ENCODE data around the gene IRF1. TPM values are rescaled to one million over a fixed set of nuclear protein-coding genes. Genes with fewer than 3 reads are reported as not detected.

IRF1 gene
- total and polyA plus RNA-seq, 2 of the 4 experiments (the other 2 are of a cell fraction) = 11.1 to 18.9 TPM

- TF ChIP-seq SMC3 (IDR thresholded peaks at IDR 0.05; ENCODE audit: low read depth, low read length) (no peak), RCOR1 (IDR thresholded peaks at IDR 0.05; ENCODE audit: insufficient replicate concordance, low read length) (no peak), USF2 (IDR thresholded peaks at IDR 0.05; ENCODE audit: low read depth, low read length) (no peak), MXI1 (IDR thresholded peaks at IDR 0.05; ENCODE audit: borderline replicate concordance, low read depth, low read length) (no peak), BHLHE40 (IDR thresholded peaks at IDR 0.05; ENCODE audit: low read depth, low read length) (no peak), CHD1 (IDR thresholded peaks at IDR 0.05; ENCODE audit: low read depth, low read length) (no peak), POLR2A (IDR thresholded peaks at IDR 0.05; ENCODE audit: low read depth, low read length) (no peak), CEBPB (IDR thresholded peaks at IDR 0.05; ENCODE audit: low read depth, low read length) (no peak), NFE2L2 (IDR thresholded peaks at IDR 0.05; ENCODE audit: low read depth, low read length) (no peak), RAD21 (IDR thresholded peaks at IDR 0.05; ENCODE audit: low read length) (no peak), RFX5 (IDR thresholded peaks at IDR 0.05; ENCODE audit: low read depth, low read length) (no peak), MAZ (IDR thresholded peaks at IDR 0.05; ENCODE audit: borderline replicate concordance, low read depth, low read length) (no peak)
- Histone ChIP-seq H2AFZ (replicated peaks; ENCODE audit: low read length, poor library complexity) (no peak overlapping the region), H2BK20ac (ENCODE audit: low read depth, low read length) (no peak overlapping the region), H3K9me1 (ENCODE audit: insufficient read depth, low read length) (no peaks in the 10 kb centered on the region), H4K20me1 (ENCODE audit: insufficient read depth, low read length) (no peaks in the 10 kb centered on the region), H3K4me1 (ENCODE audit: control insufficient read depth, insufficient read depth, low read length) (peaks cover 1% of the 10 kb centered on the region; the same call in 1 of the 2 replicates), H2BK120ac (ENCODE audit: low read depth, low read length) (no peak overlapping the region), H3K4me3 (ENCODE audit: insufficient read depth, low read depth, low read length) (no peak overlapping the region), H4K5ac (ENCODE audit: low read depth, low read length) (no peak overlapping the region), H4K91ac (ENCODE audit: insufficient read depth, low read depth, low read length) (no peak overlapping the region), H3K23ac (ENCODE audit: low read depth, low read length) (no peak overlapping the region), H4K8ac (ENCODE audit: low read depth in 2 of 2, low read length in 2 of 2) (no peak overlapping the region), H2AK5ac (ENCODE audit: low read depth, low read length) (no peak overlapping the region), H3K18ac (ENCODE audit: low read depth, low read length) (no peak overlapping the region), H3K9me3 (ENCODE audit: control insufficient read depth, insufficient read depth, low read length) (no peaks in the 10 kb centered on the region), H2AK9ac (replicated peaks; ENCODE audit: low read depth, low read length, poor library complexity) (no peak overlapping the region), H3K56ac (ENCODE audit: extremely low read depth, insufficient read depth, low read length) (no peak overlapping the region), H3K14ac (replicated peaks; ENCODE audit: low read depth, low read length) (no peak overlapping the region), H3K9ac (ENCODE audit: low read depth, low read length) (no peak overlapping the region), H2BK5ac (ENCODE audit: low read depth, low read length, poor library complexity, severe bottlenecking) (no peak overlapping the region), H3K36me3 (ENCODE audit: control insufficient read depth, insufficient read depth, low read length) (no peaks in the 10 kb centered on the region), H2BK15ac (ENCODE audit: low read depth, low read length) (no peak overlapping the region), H3K79me1 (ENCODE audit: low read depth in 1 of 2, low read length in 2 of 2) (no peaks in the 10 kb centered on the region), H3K27me3 (ENCODE audit: control insufficient read depth, insufficient read depth, low read length) (peaks cover 13% of the 10 kb centered on the region), H3K4me2 (ENCODE audit: low read depth, low read length) (no peak overlapping the region), H3K4ac (ENCODE audit: low read depth, low read length) (no peak overlapping the region), H3K27ac (ENCODE audit: insufficient read depth, low read length) (no peak overlapping the region)
- in situ Hi-C loops (cut with MboI; ENCODE audit: low sequenced_read_pairs) (loop anchor here (10.0 kb wide), 1 partner anchor 189 kb away; no protein-coding TSS in a partner anchor), dilution Hi-C loops (cut with HindIII; ENCODE audit: low sequenced_read_pairs, unreplicated experiment) (no loop called here), intact Hi-C loops (cut with micrococcal nuclease) (loop anchor here (5.0 to 10.0 kb wide), 2 partner anchors 179 to 297 kb away; no protein-coding TSS in a partner anchor)
- DNase-seq = no peak
- no TSS peak for BruUV-seq (replicated peaks)
- ATAC-seq (ENCODE audit: low read depth) = no peak
- POLR2A ChIA-PET (ENCODE audit: unreplicated experiment) = no interaction called here
- CTCF ChIA-PET = interaction anchor here (2.1 kb wide), 1 partner anchor 11 kb away, joined by 8 read pairs; no protein-coding TSS in a partner anchor
Observed at GRCh38 chr5:132525299-132525724, 34.7 kb upstream of the IRF1 start.
